HepG2 (cell line): ENCODE results near the gene ZNF280A. TPM values are rescaled to one million over a fixed set of nuclear protein-coding genes. Genes with fewer than 3 reads are reported as not detected.

Source experiments
- BRCA1 ChIP-seq: sonication (generic); formaldehyde crosslinking; IDR thresholded peaks from 2 replicates; pipeline ENCODE4 v1.4.0; 2020; ENCODE audit warnings: missing genetic modification reagents
- DPF2 ChIP-seq: sonication (generic); formaldehyde crosslinking; IDR thresholded peaks from 2 replicates; pipeline ENCODE4 v1.4.0; 2020; ENCODE audit warnings: mild to moderate bottlenecking, low read depth, missing genetic modification reagents, borderline replicate concordance
- ELF4 ChIP-seq: sonication (generic); formaldehyde crosslinking; IDR thresholded peaks from 2 replicates; pipeline ENCODE4 v1.5.0; 2020; ENCODE audit warnings: missing genetic modification reagents, mild to moderate bottlenecking, moderate library complexity, borderline replicate concordance
- FOXJ3 ChIP-seq: sonication (generic); formaldehyde crosslinking; IDR thresholded peaks from 2 replicates; pipeline ENCODE4 v1.4.0; 2020; ENCODE audit warnings: missing genetic modification reagents, mild to moderate bottlenecking, borderline replicate concordance
- HNRNPK ChIP-seq: fragments of 200-400 bp; formaldehyde crosslinking; IDR thresholded peaks from 2 replicates; pipeline ENCODE4 v1.6.1; 2018; ENCODE audit warnings: low read length, low read depth, moderate library complexity, mild to moderate bottlenecking; ENCODE audit not compliant: poor library complexity, severe bottlenecking
- HOXA9 ChIP-seq: sonication (generic); formaldehyde crosslinking; IDR thresholded peaks from 2 replicates; pipeline ENCODE4 v1.8.1; 2022; ENCODE audit warnings: missing genetic modification reagents, mild to moderate bottlenecking, moderate library complexity, borderline replicate concordance
- KDM2A ChIP-seq: sonication (generic); formaldehyde crosslinking; IDR thresholded peaks from 2 replicates; pipeline ENCODE4 v1.4.0; 2020; ENCODE audit warnings: low read depth, missing genetic modification reagents, borderline replicate concordance
- KMT2B ChIP-seq: IDR thresholded peaks from 2 replicates; pipeline ENCODE4 v1.6.1; 2016; ENCODE audit warnings: missing genetic modification reagents, missing compliant biosample characterization
- MAFF ChIP-seq: IDR thresholded peaks from 2 replicates; pipeline ENCODE4 v1.6.1; 2011; ENCODE audit warnings: low read depth, low read length, improper control_type of control experiment
- MTA1 ChIP-seq: sonication (generic); formaldehyde crosslinking; IDR thresholded peaks from 2 replicates; pipeline ENCODE4 v1.4.0; 2020; ENCODE audit warnings: missing genetic modification reagents, mild to moderate bottlenecking, borderline replicate concordance
- NFKBIZ ChIP-seq: IDR thresholded peaks from 2 replicates; pipeline ENCODE4 v1.6.1; 2018; ENCODE audit warnings: missing genetic modification reagents, missing compliant biosample characterization
- PAWR ChIP-seq: sonication (generic); formaldehyde crosslinking; IDR thresholded peaks from 2 replicates; pipeline ENCODE4 v1.4.0; 2020; ENCODE audit warnings: missing genetic modification reagents, mild to moderate bottlenecking, borderline replicate concordance
- POGZ ChIP-seq: sonication (generic); formaldehyde crosslinking; IDR thresholded peaks from 2 replicates; pipeline ENCODE4 v1.4.0; 2020; ENCODE audit warnings: mild to moderate bottlenecking, missing genetic modification reagents
- RFX3 ChIP-seq: IDR thresholded peaks from 2 replicates; pipeline ENCODE4 v1.6.1; 2016; ENCODE audit warnings: missing biosample characterization, missing genetic modification reagents
- SYNCRIP ChIP-seq: fragments of 200-400 bp; formaldehyde crosslinking; IDR thresholded peaks from 2 replicates; pipeline ENCODE4 v1.6.1; 2018; ENCODE audit warnings: mild to moderate bottlenecking, low read depth, low read length; ENCODE audit not compliant: insufficient read depth
- ZFP62 ChIP-seq: sonication (generic); formaldehyde crosslinking; IDR thresholded peaks from 2 replicates; pipeline ENCODE4 v1.4.0; 2020; ENCODE audit warnings: missing genetic modification reagents
- ZNF460 ChIP-seq: sonication (generic); formaldehyde crosslinking; IDR thresholded peaks from 2 replicates; pipeline ENCODE4 v1.5.1; 2020; ENCODE audit warnings: missing genetic modification reagents, mild to moderate bottlenecking, borderline replicate concordance
- polyA plus RNA-seq, 8 experiments: library from polyadenylated mRNA; depleted of rRNA in 3 of 8; stranded (reverse) in 7 of 8; unstranded in 1 of 8; fragments of >200 nt; fragmentation: Illumina TruSeq in 4 of 8; extraction: Trizol in 4 of 8; gene quantifications; 2 replicates each; pipeline versions ENCODE4 v1.2.1 to v1.2.3, GENCODE V29; 2011 to 2016; ENCODE audit warnings: low read depth in 4 of 8, missing spikeins in 1 of 8, mixed read lengths in 1 of 8; ENCODE audit not compliant: insufficient read depth in 1 of 8
- total RNA-seq, 5 experiments: library from RNA; depleted of rRNA; stranded (reverse); fragments of >200 nt; fragmentation: Illumina TruSeq; extraction: Trizol; gene quantifications; 2 replicates each; pipeline ENCODE4 v1.2.3, GENCODE V29; 2016; ENCODE audit warnings: low read depth in 1 of 5
- TF ChIP-seq, protein P1 (sequence below): sonication (generic); formaldehyde crosslinking; IDR thresholded peaks from 2 replicates; pipeline ENCODE4 v1.8.0; 2022; ENCODE audit warnings: missing genetic modification reagents, mild to moderate bottlenecking, borderline replicate concordance
- TF ChIP-seq, protein P2 (sequence below): sonication (generic); formaldehyde crosslinking; conservative IDR thresholded peaks from 2 replicates; pipeline ENCODE4 v1.8.0; 2022; ENCODE audit warnings: mild to moderate bottlenecking, moderate library complexity, missing genetic modification reagents
- TF ChIP-seq, protein P3 (sequence below): sonication (generic); formaldehyde crosslinking; conservative IDR thresholded peaks from 2 replicates; pipeline ENCODE4 v1.4.0; 2020; ENCODE audit warnings: missing genetic modification reagents
- TF ChIP-seq, protein P4 (sequence below): sonication (generic); formaldehyde crosslinking; IDR thresholded peaks from 2 replicates; pipeline ENCODE4 v1.8.1; 2023; ENCODE audit warnings: missing genetic modification reagents, mild to moderate bottlenecking, borderline replicate concordance
- TF ChIP-seq, protein P5 (sequence below): sonication (generic); formaldehyde crosslinking; IDR thresholded peaks from 2 replicates; pipeline ENCODE4 v1.8.1; 2023; ENCODE audit warnings: mild to moderate bottlenecking, missing genetic modification reagents, borderline replicate concordance

ZNF280A gene
- total and polyA plus RNA-seq, 2 of the 13 experiments (the other 11 are each of a cell fraction or from before 2014, with no cell fraction given), result 1.4 to 2.9 TPM

DNA sequence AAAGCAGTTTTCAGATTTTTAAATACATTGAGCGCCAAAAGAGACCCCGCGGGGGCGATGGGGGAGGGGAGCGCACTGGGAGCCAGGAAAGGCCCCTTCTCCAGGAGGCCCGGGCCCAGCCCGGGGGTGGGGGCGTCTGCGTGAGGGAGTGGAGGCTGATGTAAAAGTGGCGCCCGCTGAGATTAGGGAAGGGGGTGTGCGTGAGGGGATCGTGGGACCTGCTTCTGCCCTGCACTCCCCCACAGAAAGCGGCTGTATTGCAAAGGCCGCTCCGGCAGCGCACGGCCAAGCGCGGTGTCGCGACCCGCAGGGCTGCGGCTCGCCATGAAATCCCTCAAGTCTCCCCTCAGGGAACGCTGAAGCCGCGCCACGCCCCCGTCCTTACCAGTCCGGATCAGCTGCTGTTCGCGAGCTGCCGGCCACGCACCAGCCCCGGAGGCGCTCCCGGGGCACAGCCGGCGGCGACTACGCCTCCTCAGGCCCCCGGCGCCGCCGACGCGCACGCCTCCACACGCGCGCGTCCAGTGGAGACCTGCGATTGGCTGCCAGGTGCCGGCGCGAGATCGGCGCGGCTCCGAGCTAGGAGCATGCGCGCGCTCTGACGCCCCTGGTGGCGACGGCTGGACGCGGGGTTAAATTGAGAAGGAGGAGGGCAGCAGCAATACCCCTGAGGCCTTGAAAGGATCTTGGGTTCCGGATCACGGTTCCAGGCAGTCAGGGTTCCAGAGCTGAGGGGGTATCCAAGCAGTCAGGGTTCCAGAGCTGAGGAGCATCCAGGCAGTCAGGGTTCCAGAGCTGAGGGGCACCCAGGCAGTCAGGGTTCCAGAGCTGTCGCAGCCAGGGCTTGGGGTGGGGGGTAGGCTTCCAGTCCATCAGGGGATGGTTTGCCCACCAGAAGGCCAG lies 11.5 kb downstream of the ZNF280A start, which contains the start of gene ZNF280B (continued):
- TF ChIP-seq, protein P1, sequence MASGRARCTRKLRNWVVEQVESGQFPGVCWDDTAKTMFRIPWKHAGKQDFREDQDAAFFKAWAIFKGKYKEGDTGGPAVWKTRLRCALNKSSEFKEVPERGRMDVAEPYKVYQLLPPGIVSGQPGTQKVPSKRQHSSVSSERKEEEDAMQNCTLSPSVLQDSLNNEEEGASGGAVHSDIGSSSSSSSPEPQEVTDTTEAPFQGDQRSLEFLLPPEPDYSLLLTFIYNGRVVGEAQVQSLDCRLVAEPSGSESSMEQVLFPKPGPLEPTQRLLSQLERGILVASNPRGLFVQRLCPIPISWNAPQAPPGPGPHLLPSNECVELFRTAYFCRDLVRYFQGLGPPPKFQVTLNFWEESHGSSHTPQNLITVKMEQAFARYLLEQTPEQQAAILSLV (CRISPR knock-in tag), result no peak; the same call in 1 of the 2 replicates
- TF ChIP-seq MTA1 (CRISPR knock-in tag), result no peak
- TF ChIP-seq ZNF460 (CRISPR knock-in tag), result no peak
- TF ChIP-seq SYNCRIP, result no peak
- TF ChIP-seq, protein P2, sequence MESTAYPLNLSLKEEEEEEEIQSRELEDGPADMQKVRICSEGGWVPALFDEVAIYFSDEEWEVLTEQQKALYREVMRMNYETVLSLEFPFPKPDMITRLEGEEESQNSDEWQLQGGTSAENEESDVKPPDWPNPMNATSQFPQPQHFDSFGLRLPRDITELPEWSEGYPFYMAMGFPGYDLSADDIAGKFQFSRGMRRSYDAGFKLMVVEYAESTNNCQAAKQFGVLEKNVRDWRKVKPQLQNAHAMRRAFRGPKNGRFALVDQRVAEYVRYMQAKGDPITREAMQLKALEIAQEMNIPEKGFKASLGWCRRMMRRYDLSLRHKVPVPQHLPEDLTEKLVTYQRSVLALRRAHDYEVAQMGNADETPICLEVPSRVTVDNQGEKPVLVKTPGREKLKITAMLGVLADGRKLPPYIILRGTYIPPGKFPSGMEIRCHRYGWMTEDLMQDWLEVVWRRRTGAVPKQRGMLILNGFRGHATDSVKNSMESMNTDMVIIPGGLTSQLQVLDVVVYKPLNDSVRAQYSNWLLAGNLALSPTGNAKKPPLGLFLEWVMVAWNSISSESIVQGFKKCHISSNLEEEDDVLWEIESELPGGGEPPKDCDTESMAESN (CRISPR knock-in tag), result peak; percentile 92
- no peak for TF ChIP-seq FOXJ3 (CRISPR knock-in tag)
- TF ChIP-seq HNRNPK, result peak; percentile 71
- no peak for TF ChIP-seq HOXA9 (CRISPR knock-in tag)
- no peak for TF ChIP-seq BRCA1 (CRISPR knock-in tag)
- TF ChIP-seq, protein P3, sequence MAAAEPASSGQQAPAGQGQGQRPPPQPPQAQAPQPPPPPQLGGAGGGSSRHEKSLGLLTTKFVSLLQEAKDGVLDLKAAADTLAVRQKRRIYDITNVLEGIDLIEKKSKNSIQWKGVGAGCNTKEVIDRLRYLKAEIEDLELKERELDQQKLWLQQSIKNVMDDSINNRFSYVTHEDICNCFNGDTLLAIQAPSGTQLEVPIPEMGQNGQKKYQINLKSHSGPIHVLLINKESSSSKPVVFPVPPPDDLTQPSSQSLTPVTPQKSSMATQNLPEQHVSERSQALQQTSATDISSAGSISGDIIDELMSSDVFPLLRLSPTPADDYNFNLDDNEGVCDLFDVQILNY (CRISPR knock-in tag), result peak; percentile 82
- no peak for TF ChIP-seq RFX3 (CRISPR knock-in tag)
- no peak for TF ChIP-seq ZFP62 (CRISPR knock-in tag)
- TF ChIP-seq KMT2B, result peak; percentile 61; the same call in 1 of the 2 replicates
- TF ChIP-seq, protein P4, sequence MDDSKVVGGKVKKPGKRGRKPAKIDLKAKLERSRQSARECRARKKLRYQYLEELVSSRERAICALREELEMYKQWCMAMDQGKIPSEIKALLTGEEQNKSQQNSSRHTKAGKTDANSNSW (CRISPR knock-in tag), result no peak
- TF ChIP-seq, protein P5, sequence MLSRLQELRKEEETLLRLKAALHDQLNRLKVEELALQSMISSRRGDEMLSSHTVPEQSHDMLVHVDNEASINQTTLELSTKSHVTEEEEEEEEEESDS, result 0 out of 2 replicates have a peak, but pooled peaks have one; percentile 47
- peak; percentile 98 for TF ChIP-seq POGZ
- TF ChIP-seq KDM2A (CRISPR knock-in tag), result peak; percentile 81; the same call in 1 of the 2 replicates
- TF ChIP-seq PAWR (CRISPR knock-in tag), result no peak
- TF ChIP-seq DPF2 (CRISPR knock-in tag), result no peak
- TF ChIP-seq ELF4 (CRISPR knock-in tag), result no peak
- no peak for TF ChIP-seq MAFF
- TF ChIP-seq NFKBIZ (CRISPR knock-in tag), result no peak
